ENCODE results near the gene GNG7.
A peak's percentile ranks its signal among the peaks of the same experiment; 100 is the strongest.

GRCh38 chr19:2543463-2544442 lies 158.7 kb downstream of the GNG7 start:
- TF ChIP-seq POLR2AphosphoS5 (IDR thresholded peaks at IDR 0.05) (peak; percentile 79 to 96 (median 86)), CTCF (IDR thresholded peaks at IDR 0.05) (no peak), POLR2A (IDR thresholded peaks at IDR 0.05) (peak; percentile 43 to 46)
